ENCODE data around the gene DCT. TPM values are rescaled to one million over a fixed set of nuclear protein-coding genes. Genes with fewer than 3 reads are reported as not detected.
"Not testable (repeated sequence)": the region's sequence is repeated elsewhere in the genome, so short reads cannot be mapped to it uniquely, and the experiment has no call there.

DCT gene
- total and polyA plus RNA-seq, 5 donors from 2014 or later, result 0.08 to 0.44 (median 0.10) TPM; not detected in 2

DNA sequence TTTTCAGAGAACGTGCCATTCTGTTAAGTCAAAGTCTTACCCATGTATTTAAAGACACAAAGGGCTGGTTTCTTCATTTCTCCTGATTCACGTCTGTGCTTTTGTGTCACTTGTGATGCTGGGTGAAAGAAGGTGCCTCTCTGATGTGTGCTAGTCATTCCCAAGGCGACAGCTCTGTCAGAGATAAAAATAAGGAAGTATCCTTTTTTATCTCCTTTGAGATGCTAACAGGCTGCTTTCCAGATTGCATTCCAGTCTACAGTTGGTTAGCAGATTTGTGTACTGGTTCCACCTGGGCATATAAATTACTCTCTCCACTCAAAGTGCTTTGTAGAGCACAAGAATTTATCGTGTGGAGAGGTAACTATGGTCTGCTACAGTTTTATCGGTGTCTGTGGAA lies 33.5 kb upstream of the DCT start:
- no peaks in the 10 kb centered on the region for H3K36me3 ChIP-seq (ENCODE audit: control insufficient read depth, insufficient read depth, low read length)
- Mint-ChIP-seq H3K27me3 (peaks cover 8% of the 10 kb centered on the region), H3K27ac (no peak overlapping the region), H3K36me3 (peaks cover 4% of the 10 kb centered on the region), H3K4me3 (no peak overlapping the region), H3K9me3 (peaks cover 0 to 6% (median 3%) of the 10 kb centered on the region in 7 donors), H3K4me1 (peaks cover 0 to 24% (median 9%) of the 10 kb centered on the region in 4 donors)
- H3K9me3 ChIP-seq (ENCODE audit: control insufficient read depth in 2 of 2, low read length in 2 of 2), result no peaks in the 10 kb centered on the region
- H3K27me3 ChIP-seq (ENCODE audit: control insufficient read depth, insufficient read depth, low read length), result peaks cover 1% of the 10 kb centered on the region
- ATAC-seq (ENCODE audit: low read depth in 2 of 2) (no peak), DNase-seq (no peak)
- no peak overlapping the region for H3K27ac ChIP-seq (ENCODE audit: insufficient read depth, low read length, poor library complexity, severe bottlenecking)
- peaks cover 3% of the 10 kb centered on the region for H3K4me1 ChIP-seq (ENCODE audit: control insufficient read depth, insufficient read depth, low read length, poor library complexity, severe bottlenecking)
- H3K4me3 ChIP-seq (ENCODE audit: low read depth, low read length), result no peak overlapping the region

DNA sequence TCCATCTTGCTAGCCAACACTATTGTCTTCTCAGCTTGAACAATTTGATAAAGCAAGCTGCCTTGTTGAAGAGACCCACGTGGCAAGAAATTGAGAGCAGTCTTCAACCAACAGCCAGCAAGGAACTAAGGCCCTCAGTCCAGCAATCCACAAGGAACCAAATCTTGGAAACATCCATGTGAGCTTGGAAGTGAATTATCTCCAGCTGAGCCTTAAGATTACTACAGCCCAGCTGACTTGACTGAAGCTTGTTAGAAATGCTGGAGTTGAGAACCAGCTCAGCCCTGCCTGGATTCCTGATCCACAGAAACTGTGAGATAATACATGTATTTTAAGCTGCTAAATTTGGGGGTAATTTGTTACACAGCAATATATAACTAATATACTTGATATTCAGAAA lies 26.2 kb upstream of the DCT start:
- Histone ChIP-seq H3K4me1 (ENCODE audit: control insufficient read depth, insufficient read depth, low read length, poor library complexity, severe bottlenecking) (peaks cover 19% of the 10 kb centered on the region), H3K4me3 (ENCODE audit: low read depth, low read length) (no peak overlapping the region), H3K9me3 (ENCODE audit: control insufficient read depth in 2 of 2, low read length in 2 of 2) (no peaks in the 10 kb centered on the region), H3K27ac (ENCODE audit: insufficient read depth, low read length, poor library complexity, severe bottlenecking) (no peak overlapping the region), H3K27me3 (ENCODE audit: control insufficient read depth, insufficient read depth, low read length) (peaks cover 1% of the 10 kb centered on the region), H3K36me3 (ENCODE audit: control insufficient read depth, insufficient read depth, low read length) (no peaks in the 10 kb centered on the region)
- Mint-ChIP-seq H3K4me1 (peaks cover 7 to 34% (median 16%) of the 10 kb centered on the region in 4 donors), H3K27ac (no peak overlapping the region), H3K4me3 (no peak overlapping the region), H3K36me3 (peaks cover 1% of the 10 kb centered on the region), H3K27me3 (peaks cover 15% of the 10 kb centered on the region), H3K9me3 (peaks cover 0 to 6% (median 0%) of the 10 kb centered on the region in 7 donors)
- no peak for DNase-seq
- ATAC-seq (ENCODE audit: low read depth in 2 of 2), result no peak

DNA sequence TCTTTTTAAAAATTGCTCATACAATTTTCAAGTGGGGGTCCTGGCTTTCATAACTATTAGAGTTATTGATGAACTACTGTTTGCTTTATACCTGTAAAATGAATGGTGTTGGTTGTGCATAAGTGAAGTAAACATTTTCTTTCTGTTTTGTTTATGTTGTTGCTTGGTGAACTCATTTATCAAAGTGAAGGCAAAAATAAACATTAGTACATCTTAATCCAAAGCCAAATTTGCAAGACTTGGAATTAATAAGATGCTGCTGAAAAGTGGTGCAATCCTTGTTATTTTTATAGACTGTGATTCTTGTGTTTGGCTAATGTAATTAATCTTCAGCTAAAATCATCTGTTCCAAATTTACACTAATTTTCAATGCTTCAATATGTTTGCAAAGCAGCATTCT lies 24.4 kb upstream of the DCT start:
- Mint-ChIP-seq H3K4me1 (peaks cover 7 to 27% (median 16%) of the 10 kb centered on the region in 4 donors), H3K4me3 (no peak overlapping the region), H3K27me3 (peaks cover 21% of the 10 kb centered on the region), H3K36me3 (no peaks in the 10 kb centered on the region), H3K27ac (no peak overlapping the region), H3K9me3 (peaks cover 0 to 1% (median 0%) of the 10 kb centered on the region in 7 donors)
- ATAC-seq (ENCODE audit: low read depth in 2 of 2) (no peak), DNase-seq (no peak)
- Histone ChIP-seq H3K4me3 (ENCODE audit: low read depth, low read length) (no peak overlapping the region), H3K27ac (ENCODE audit: insufficient read depth, low read length, poor library complexity, severe bottlenecking) (no peak overlapping the region), H3K9me3 (ENCODE audit: control insufficient read depth in 2 of 2, low read length in 2 of 2) (no peaks in the 10 kb centered on the region), H3K4me1 (ENCODE audit: control insufficient read depth, insufficient read depth, low read length, poor library complexity, severe bottlenecking) (peaks cover 19% of the 10 kb centered on the region), H3K36me3 (ENCODE audit: control insufficient read depth, insufficient read depth, low read length) (no peaks in the 10 kb centered on the region), H3K27me3 (ENCODE audit: control insufficient read depth, insufficient read depth, low read length) (peaks cover 1% of the 10 kb centered on the region)

DNA sequence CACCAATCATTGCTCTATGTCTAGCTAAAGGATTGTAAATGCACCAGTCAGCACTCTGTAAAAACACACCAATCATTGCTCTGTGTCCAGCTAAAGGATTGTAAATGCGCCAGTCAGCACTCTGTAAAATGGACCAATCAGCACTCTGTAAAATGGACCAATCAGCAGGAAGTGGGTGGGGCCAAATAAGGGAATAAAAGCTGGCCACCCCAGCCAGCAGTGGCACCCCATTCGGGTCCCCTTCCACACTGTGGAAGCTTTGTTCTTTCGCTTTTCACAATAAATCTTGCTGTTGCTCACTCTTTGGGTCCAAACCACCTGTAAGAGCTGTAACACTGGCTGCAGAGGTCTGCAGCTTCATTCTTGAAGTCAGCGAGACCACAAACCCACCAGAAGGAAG lies 19.3 kb upstream of the DCT start:
- not testable (repeated sequence) for ATAC-seq (ENCODE audit: low read depth in 2 of 2); DNase-seq; H3K27ac ChIP-seq (ENCODE audit: insufficient read depth, low read length, poor library complexity, severe bottlenecking); H3K9me3 Mint-ChIP-seq; H3K36me3 Mint-ChIP-seq; H3K4me1 Mint-ChIP-seq; H3K27ac Mint-ChIP-seq; H3K36me3 ChIP-seq (ENCODE audit: control insufficient read depth, insufficient read depth, low read length); H3K9me3 ChIP-seq (ENCODE audit: control insufficient read depth in 2 of 2, low read length in 2 of 2); H3K4me3 Mint-ChIP-seq; H3K27me3 ChIP-seq (ENCODE audit: control insufficient read depth, insufficient read depth, low read length); H3K4me3 ChIP-seq (ENCODE audit: low read depth, low read length); H3K4me1 ChIP-seq (ENCODE audit: control insufficient read depth, insufficient read depth, low read length, poor library complexity, severe bottlenecking)
- peaks cover 13% of the 10 kb centered on the region for H3K27me3 Mint-ChIP-seq

DNA sequence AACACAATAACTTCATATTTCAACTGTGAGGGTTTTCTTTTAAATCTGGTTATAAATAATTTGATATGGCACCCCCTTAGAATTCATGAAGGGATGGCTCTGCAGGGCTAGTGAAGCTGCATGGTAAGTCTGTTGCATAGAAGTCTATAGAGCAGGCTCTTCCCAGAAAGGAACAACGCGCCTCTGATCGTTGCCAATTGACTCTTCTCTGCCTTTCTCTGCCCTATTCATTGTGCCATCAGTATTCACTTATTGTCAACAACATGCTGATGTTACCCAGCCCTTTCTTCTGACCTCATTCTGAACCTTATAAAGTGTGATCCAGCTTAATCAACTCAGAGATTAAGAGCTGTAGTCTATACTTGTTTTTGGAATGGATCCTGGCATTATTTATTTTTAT lies 16.3 kb upstream of the DCT start:
- Mint-ChIP-seq H3K4me3 (no peak overlapping the region), H3K27ac (no peak overlapping the region), H3K36me3 (no peaks in the 10 kb centered on the region), H3K9me3 (peaks cover 0 to 3% (median 0%) of the 10 kb centered on the region in 7 donors), H3K27me3 (peaks cover 7% of the 10 kb centered on the region), H3K4me1 (no peaks in the 10 kb centered on the region)
- no peaks in the 10 kb centered on the region for H3K27me3 ChIP-seq (ENCODE audit: control insufficient read depth, insufficient read depth, low read length)
- no peaks in the 10 kb centered on the region for H3K4me1 ChIP-seq (ENCODE audit: control insufficient read depth, insufficient read depth, low read length, poor library complexity, severe bottlenecking)
- no peak overlapping the region for H3K27ac ChIP-seq (ENCODE audit: insufficient read depth, low read length, poor library complexity, severe bottlenecking)
- H3K9me3 ChIP-seq (ENCODE audit: control insufficient read depth in 2 of 2, low read length in 2 of 2), result no peaks in the 10 kb centered on the region
- H3K36me3 ChIP-seq (ENCODE audit: control insufficient read depth, insufficient read depth, low read length), result no peaks in the 10 kb centered on the region
- DNase-seq (no peak), ATAC-seq (ENCODE audit: low read depth in 2 of 2) (no peak)
- H3K4me3 ChIP-seq (ENCODE audit: low read depth, low read length), result no peak overlapping the region

DNA sequence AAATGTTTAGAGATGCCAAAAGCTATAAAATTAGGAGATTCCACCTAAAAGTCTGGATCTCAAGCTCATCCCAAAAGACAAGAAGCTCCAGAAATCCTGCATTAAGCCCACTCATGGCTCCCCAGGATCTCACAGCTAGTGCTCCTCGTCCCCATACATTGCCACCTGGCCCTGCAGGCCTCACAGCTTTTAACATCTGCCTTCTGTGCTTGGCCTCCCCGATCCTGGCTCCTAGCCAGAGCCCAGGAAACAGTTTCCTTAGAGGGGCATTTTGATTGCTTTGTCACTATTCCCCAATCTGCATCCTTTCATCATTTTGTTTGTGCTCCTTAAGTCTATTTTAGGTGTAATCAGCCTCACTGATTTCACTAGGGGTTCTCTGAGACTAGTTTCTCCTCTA lies 14.5 kb upstream of the DCT start:
- Histone ChIP-seq H3K36me3 (ENCODE audit: control insufficient read depth, insufficient read depth, low read length) (no peaks in the 10 kb centered on the region), H3K9me3 (ENCODE audit: control insufficient read depth in 2 of 2, low read length in 2 of 2) (no peaks in the 10 kb centered on the region), H3K4me3 (ENCODE audit: low read depth, low read length) (no peak overlapping the region), H3K27me3 (ENCODE audit: control insufficient read depth, insufficient read depth, low read length) (peaks cover 3% of the 10 kb centered on the region), H3K4me1 (ENCODE audit: control insufficient read depth, insufficient read depth, low read length, poor library complexity, severe bottlenecking) (no peaks in the 10 kb centered on the region), H3K27ac (ENCODE audit: insufficient read depth, low read length, poor library complexity, severe bottlenecking) (no peak overlapping the region)
- DNase-seq (no peak), ATAC-seq (ENCODE audit: low read depth in 2 of 2) (no peak)
- Mint-ChIP-seq H3K9me3 (peaks cover 0 to 3% (median 0%) of the 10 kb centered on the region in 7 donors), H3K27ac (no peak overlapping the region), H3K4me1 (no peaks in the 10 kb centered on the region), H3K4me3 (no peak overlapping the region), H3K36me3 (no peaks in the 10 kb centered on the region), H3K27me3 (peaks cover 2% of the 10 kb centered on the region)

DNA sequence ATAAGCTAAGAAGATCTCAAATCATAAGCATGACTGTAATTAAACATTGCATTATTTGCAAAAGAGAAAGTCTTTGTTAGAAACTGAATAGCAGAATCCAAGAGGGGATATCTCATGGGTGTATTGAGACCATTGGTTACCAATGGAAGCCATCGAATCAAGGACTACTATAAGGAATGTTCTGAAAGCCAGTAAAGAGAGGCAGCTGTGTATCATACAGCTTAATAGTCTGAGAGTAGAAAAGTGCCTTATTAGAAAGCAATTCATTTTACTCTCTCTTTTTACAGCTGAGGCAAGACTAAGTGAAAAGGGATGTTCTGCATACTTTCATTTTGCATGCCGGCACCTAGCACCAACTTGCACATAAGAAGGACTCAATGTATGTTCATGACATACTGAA lies 7.6 kb upstream of the DCT start:
- peaks cover 7% of the 10 kb centered on the region for H3K27me3 Mint-ChIP-seq
- Histone ChIP-seq H3K27ac (ENCODE audit: insufficient read depth, low read length, poor library complexity, severe bottlenecking) (no peak overlapping the region), H3K4me3 (ENCODE audit: low read depth, low read length) (no peak overlapping the region), H3K4me1 (ENCODE audit: control insufficient read depth, insufficient read depth, low read length, poor library complexity, severe bottlenecking) (no peaks in the 10 kb centered on the region), H3K9me3 (ENCODE audit: control insufficient read depth in 2 of 2, low read length in 2 of 2) (no peaks in the 10 kb centered on the region), H3K36me3 (ENCODE audit: control insufficient read depth, insufficient read depth, low read length) (no peaks in the 10 kb centered on the region), H3K27me3 (ENCODE audit: control insufficient read depth, insufficient read depth, low read length) (peaks cover 8% of the 10 kb centered on the region)
- no peaks in the 10 kb centered on the region for H3K36me3 Mint-ChIP-seq
- peaks cover 0 to 1% (median 0%) of the 10 kb centered on the region in 7 donors for H3K9me3 Mint-ChIP-seq
- H3K4me1 Mint-ChIP-seq, result no peaks in the 10 kb centered on the region
- DNase-seq (no peak), ATAC-seq (ENCODE audit: low read depth in 2 of 2) (no peak)
- H3K4me3 Mint-ChIP-seq, result no peak overlapping the region
- H3K27ac Mint-ChIP-seq, result no peak overlapping the region

DNA sequence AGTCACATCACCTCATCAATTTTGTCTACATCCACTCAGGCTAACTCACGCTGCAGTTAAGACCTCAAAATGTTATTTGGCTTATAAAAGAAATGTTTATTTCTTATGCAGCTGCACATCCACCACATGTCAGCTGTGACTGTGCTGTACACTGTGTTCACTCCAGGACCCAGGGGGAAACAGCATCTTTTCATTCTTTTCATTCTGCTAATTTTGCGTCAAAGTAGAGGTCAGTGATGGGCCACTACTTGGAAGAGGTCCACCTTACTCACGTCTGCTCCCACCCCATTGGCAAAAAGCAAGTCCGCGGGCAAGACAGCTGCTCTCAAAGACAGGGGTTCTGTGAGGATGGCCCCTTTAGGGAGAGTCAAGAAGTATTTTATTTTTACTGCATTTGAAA lies 4.5 kb upstream of the DCT start:
- Histone ChIP-seq H3K36me3 (ENCODE audit: control insufficient read depth, insufficient read depth, low read length) (no peaks in the 10 kb centered on the region), H3K9me3 (ENCODE audit: control insufficient read depth in 2 of 2, low read length in 2 of 2) (no peaks in the 10 kb centered on the region), H3K27me3 (ENCODE audit: control insufficient read depth, insufficient read depth, low read length) (peaks cover 5% of the 10 kb centered on the region), H3K4me3 (ENCODE audit: low read depth, low read length) (no peak overlapping the region), H3K4me1 (ENCODE audit: control insufficient read depth, insufficient read depth, low read length, poor library complexity, severe bottlenecking) (no peaks in the 10 kb centered on the region), H3K27ac (ENCODE audit: insufficient read depth, low read length, poor library complexity, severe bottlenecking) (no peak overlapping the region)
- ATAC-seq (ENCODE audit: low read depth in 2 of 2), result no peak
- H3K36me3 Mint-ChIP-seq, result no peaks in the 10 kb centered on the region
- DNase-seq, result no peak
- no peak overlapping the region for H3K4me3 Mint-ChIP-seq
- no peak overlapping the region for H3K27ac Mint-ChIP-seq
- H3K9me3 Mint-ChIP-seq, result no peaks in the 10 kb centered on the region
- peaks cover 0 to 2% (median 0%) of the 10 kb centered on the region in 4 donors for H3K4me1 Mint-ChIP-seq
- peaks cover 7% of the 10 kb centered on the region for H3K27me3 Mint-ChIP-seq

Data from CD4-positive, CD25-positive, alpha-beta regulatory T cell (primary cell).